Naive thymus-derived CD4-positive, alpha-beta T cell (primary cell): ENCODE data around the gene CNBP. TPM values are rescaled to one million over a fixed set of nuclear protein-coding genes. Genes with fewer than 3 reads are reported as not detected.
"Not testable (repeated sequence)": the region's sequence is repeated elsewhere in the genome, so short reads cannot be mapped to it uniquely, and the experiment has no call there.

Source experiments
- ATAC-seq: fragments of 150-1000 bp; cut with Tn5 transposase; 2 replicates; pipeline ENCODE4 v1.10.0; 2021; ENCODE audit warnings: mild to moderate bottlenecking, moderate library complexity
- CTCF ChIA-PET: fragments of 350-600 bp; sonication (Branson Sonifier 250); formaldehyde crosslinking; loops from one replicate; lab custom pipeline; 2021; ENCODE audit warnings: antibody characterized with exemption; lab: Charles Lee
- POLR2A ChIA-PET: fragments of 350-600 bp; sonication (Branson Sonifier 250); formaldehyde crosslinking; loops from one replicate; lab custom pipeline; 2021; ENCODE audit warnings: antibody characterized with exemption, inconsistent platforms; lab: Charles Lee
- DNase-seq, 9 donors: peaks; one replicate each; pipeline versions ENCODE4 v3.0.0 to v3.0.0-alpha.2; 2020 to 2022; ENCODE audit warnings: mixed read lengths in 1 of 9
- H3K27ac ChIP-seq: one replicate; pipeline ENCODE4 v1.7.0; 2013; ENCODE audit warnings: mild to moderate bottlenecking, low read depth, low read length, moderate library complexity
- H3K27me3 ChIP-seq, 2 donors: one replicate each; pipeline ENCODE4 v1.7.0; 2013; ENCODE audit warnings: low read length in 2 of 2, mild to moderate bottlenecking in 2 of 2, moderate library complexity in 2 of 2; ENCODE audit not compliant: control insufficient read depth in 2 of 2, insufficient read depth in 2 of 2
- H3K36me3 ChIP-seq, 3 experiments: 1 replicate in 2 of 3; 2 replicates in 1 of 3; pipeline ENCODE4 v1.7.0; 2013; ENCODE audit warnings: low read length in 3 of 3, mild to moderate bottlenecking in 3 of 3, moderate library complexity in 1 of 3; ENCODE audit not compliant: insufficient read depth in 3 of 3, control insufficient read depth in 2 of 3
- H3K4me1 ChIP-seq, 2 donors: one replicate each; pipeline ENCODE4 v1.7.0; 2013; ENCODE audit warnings: low read length in 2 of 2, mild to moderate bottlenecking in 2 of 2, moderate library complexity in 1 of 2; ENCODE audit not compliant: control insufficient read depth in 2 of 2, insufficient read depth in 2 of 2
- H3K4me3 ChIP-seq: 2 replicates; pipeline ENCODE4 v1.7.0; 2013; ENCODE audit warnings: mild to moderate bottlenecking, low read length
- H3K9me3 ChIP-seq, 3 experiments: 1 replicate in 2 of 3; 2 replicates in 1 of 3; pipeline ENCODE4 v1.7.0; 2013; ENCODE audit warnings: low read length in 3 of 3; ENCODE audit not compliant: control insufficient read depth in 2 of 3
- H3K27ac Mint-ChIP-seq, 9 donors: one replicate each; pipeline ENCODE4 v1.8.0; 2020 to 2022; ENCODE audit warnings: mixed read lengths in 9 of 9, mild to moderate bottlenecking in 8 of 9, moderate library complexity in 5 of 9, inconsistent platforms in 2 of 9
- H3K27me3 Mint-ChIP-seq, 5 donors: one replicate each; pipeline ENCODE4 v1.8.0; 2021 to 2022; ENCODE audit warnings: mixed read lengths in 5 of 5, mild to moderate bottlenecking in 1 of 5
- H3K36me3 Mint-ChIP-seq, 5 donors: one replicate each; pipeline ENCODE4 v1.8.0; 2020 to 2022; ENCODE audit warnings: mixed read lengths in 5 of 5, mild to moderate bottlenecking in 3 of 5, inconsistent platforms in 1 of 5
- H3K4me1 Mint-ChIP-seq, 7 donors: one replicate each; pipeline ENCODE4 v1.8.0; 2020 to 2022; ENCODE audit warnings: mixed read lengths in 7 of 7, mild to moderate bottlenecking in 3 of 7, inconsistent platforms in 1 of 7
- H3K4me3 Mint-ChIP-seq, 10 donors: one replicate each; pipeline ENCODE4 v1.8.0; 2020 to 2022; ENCODE audit warnings: mild to moderate bottlenecking in 10 of 10, mixed read lengths in 10 of 10, moderate library complexity in 6 of 10, inconsistent platforms in 2 of 10
- H3K9me3 Mint-ChIP-seq, 11 donors: one replicate each; pipeline ENCODE4 v1.8.0; 2020 to 2022; ENCODE audit warnings: mixed read lengths in 11 of 11, mild to moderate bottlenecking in 4 of 11, inconsistent platforms in 1 of 11, moderate library complexity in 1 of 11
- intact Hi-C, 2 donors: fragments of 100-400 bp; cut with micrococcal nuclease; formaldehyde crosslinking; loops; one replicate each; pipeline ENCODE4 v1.15.1; 2023
- polyA plus RNA-seq, 2 donors: library from polyadenylated mRNA; unstranded; fragments of 300-500 nt; fragmentation: Illumina TruSeq; gene quantifications; one replicate each; pipeline ENCODE4 v1.2.3, GENCODE V29; 2021
- total RNA-seq, 6 experiments: library from RNA in 5 of 6; stranded (reverse) in 5 of 6; gene quantifications; 1 replicate in 5 of 6; 2 replicates in 1 of 6; pipeline ENCODE4 v1.2.3 and lab custom pipeline; 2021 to 2026

The CNBP gene
- total and polyA plus RNA-seq, 7 experiments from 2014 or later: 259 to 1,159 (median 358) TPM

- Mint-ChIP-seq H3K27ac (peak overlapping the region in 3 of 9 donors; percentile 38 to 65 (median 60)), H3K36me3 (peaks cover 15 to 35% (median 26%) of the 10 kb centered on the region in 5 donors)
- peaks cover 9 to 11% of the 10 kb centered on the region in 2 donors for H3K4me1 ChIP-seq
Measured at GRCh38 chr3:129166579-129167332, 16.9 kb downstream of the CNBP start.

GRCh38 chr3:129165594-129165993, 18.1 kb downstream of the CNBP start:
- Mint-ChIP-seq H3K27ac (peak overlapping the region in 2 of 9 donors; percentile 48 to 59), H3K4me1 (peaks cover 6 to 40% (median 23%) of the 10 kb centered on the region in 7 donors), H3K36me3 (peaks cover 10 to 28% (median 20%) of the 10 kb centered on the region in 5 donors)
- H3K27me3 Mint-ChIP-seq, H3K4me3 ChIP-seq, intact Hi-C loops, CTCF ChIA-PET, DNase-seq, H3K27me3 ChIP-seq, H3K9me3 ChIP-seq, ATAC-seq, H3K4me3 Mint-ChIP-seq, H3K9me3 Mint-ChIP-seq, H3K27ac ChIP-seq: not testable (repeated sequence)
- Histone ChIP-seq H3K4me1 (peaks cover 11 to 12% of the 10 kb centered on the region in 2 donors), H3K36me3 (peaks cover 22 to 44% (median 23%) of the 10 kb centered on the region in 3 experiments)
- POLR2A ChIA-PET: interaction anchor here (1.5 to 5.7 kb wide), 2 partner anchors 10 to 17 kb away, joined by 3 to 33 read pairs; partner anchors contain the start of gene CNBP

More at GRCh38 chr3:129166579-129167332, 16.9 kb downstream of the CNBP start:
- no peak for ATAC-seq
- intact Hi-C loops: no loop called here
- Mint-ChIP-seq H3K27me3 (no peaks in the 10 kb centered on the region), H3K4me3 (no peak overlapping the region), H3K4me1 (peaks cover 12 to 39% (median 28%) of the 10 kb centered on the region in 7 donors), H3K9me3 (no peaks in the 10 kb centered on the region)
- H3K27me3 ChIP-seq: no peaks in the 10 kb centered on the region
- H3K9me3 ChIP-seq: no peaks in the 10 kb centered on the region
- no peak overlapping the region for H3K4me3 ChIP-seq
- DNase-seq: no peak
- ChIA-PET POLR2A (interaction anchor here (0.7 to 5.7 kb wide), 5 partner anchors 8 to 148 kb away, joined by 3 to 33 read pairs (median 3); partner anchors contain the start of gene CNBP), CTCF (interaction anchor here (0.6 to 0.7 kb wide), 2 partner anchors 45 to 113 kb away, joined by 3 read pairs; partner anchors contain the start of gene RAB43)
- H3K36me3 ChIP-seq: peaks cover 23 to 52% (median 32%) of the 10 kb centered on the region in 3 experiments
- no peak overlapping the region for H3K27ac ChIP-seq

DNA sequence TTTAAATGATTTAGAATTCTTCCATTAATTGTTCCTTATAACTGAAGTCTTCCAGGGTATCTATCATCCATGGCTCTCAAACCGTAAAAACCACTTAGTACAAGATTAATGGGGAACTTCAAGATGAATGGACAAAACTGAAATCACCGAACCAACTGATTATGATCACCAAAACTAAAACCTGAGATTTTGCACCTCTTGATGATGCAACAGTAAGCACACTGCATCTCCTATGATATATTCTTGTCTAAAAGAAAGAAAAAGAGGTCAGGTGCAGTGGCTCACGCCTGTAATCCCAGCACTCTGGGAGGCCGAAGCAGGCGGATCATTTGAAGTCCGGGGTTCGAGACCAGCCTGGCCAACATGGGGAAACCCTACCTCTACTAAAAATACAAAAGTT, 19.2 kb downstream of the CNBP start:
- no peak for ATAC-seq
- peaks cover 19% of the 10 kb centered on the region in 2 donors for H3K4me1 ChIP-seq
- POLR2A ChIA-PET: interaction anchor here (0.6 to 5.7 kb wide), 4 partner anchors 18 to 133 kb away, joined by 3 to 33 read pairs (median 3); partner anchors contain the start of gene CNBP
- H3K9me3 Mint-ChIP-seq: peaks cover 0 to 3% (median 0%) of the 10 kb centered on the region in 11 donors
- no peak for DNase-seq
- H3K4me1 Mint-ChIP-seq: peaks cover 13 to 41% (median 31%) of the 10 kb centered on the region in 7 donors
- peak overlapping the region in 2 of 10 donors; percentile 11 to 19 for H3K4me3 Mint-ChIP-seq
- no peak overlapping the region for H3K27ac ChIP-seq
- H3K27me3 Mint-ChIP-seq: peaks cover 0 to 4% (median 0%) of the 10 kb centered on the region in 5 donors
- no peaks in the 10 kb centered on the region for H3K27me3 ChIP-seq
- H3K36me3 ChIP-seq: peaks cover 11 to 33% (median 14%) of the 10 kb centered on the region in 3 experiments
- CTCF ChIA-PET: no interaction called here
- no peaks in the 10 kb centered on the region for H3K9me3 ChIP-seq
- peak overlapping the region in 4 of 9 donors; percentile 45 to 79 (median 70) for H3K27ac Mint-ChIP-seq
- intact Hi-C loops: no loop called here
- H3K36me3 Mint-ChIP-seq: peaks cover 3 to 17% (median 16%) of the 10 kb centered on the region in 5 donors
- H3K4me3 ChIP-seq: no peak overlapping the region

DNA sequence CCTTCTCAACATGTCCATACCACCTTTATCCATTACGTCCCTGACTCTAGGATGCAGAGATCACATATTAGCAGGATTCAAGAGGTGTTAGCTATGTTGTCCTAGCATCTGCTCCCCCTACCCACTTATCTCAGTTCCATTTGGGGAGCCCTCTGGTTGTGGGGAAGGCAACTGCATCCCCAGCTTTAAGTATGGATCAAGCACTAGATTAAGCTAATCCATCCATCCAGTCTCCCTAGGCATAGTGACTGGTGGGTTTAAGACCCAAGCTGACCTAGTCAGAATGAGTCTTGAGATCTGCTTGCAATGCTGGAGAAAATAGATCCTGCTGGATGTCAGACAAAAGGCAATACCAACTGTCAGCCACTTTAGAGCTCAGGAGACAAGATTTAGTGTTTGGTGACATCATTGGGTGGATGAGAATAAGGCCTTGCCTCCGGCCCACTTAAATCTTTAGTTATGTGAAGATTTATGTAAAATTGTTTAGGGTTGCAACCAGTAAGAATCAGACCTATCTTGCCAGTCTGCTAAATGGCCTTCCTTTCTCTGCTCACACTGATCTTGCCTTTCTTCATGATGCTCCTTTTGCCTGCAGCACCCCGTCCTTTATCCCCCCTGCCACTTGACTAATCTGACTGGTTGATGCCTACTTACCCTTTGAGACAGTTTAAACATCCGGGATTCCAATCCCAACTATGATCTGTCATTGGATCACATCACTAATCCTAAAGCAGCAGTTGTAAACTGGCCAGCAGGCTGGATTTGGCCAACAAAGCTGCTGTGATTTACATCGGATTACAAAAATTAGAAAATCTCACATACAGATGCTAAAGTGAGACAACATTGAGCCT, 20.7 kb downstream of the CNBP start:
- Histone ChIP-seq H3K27ac (peak overlapping the region; percentile 98), H3K27me3 (no peaks in the 10 kb centered on the region), H3K4me1 (peaks cover 22 to 24% of the 10 kb centered on the region in 2 donors), H3K36me3 (peaks cover 7 to 31% (median 9%) of the 10 kb centered on the region in 3 experiments), H3K9me3 (no peaks in the 10 kb centered on the region), H3K4me3 (no peak overlapping the region)
- ChIA-PET POLR2A (interaction anchor here (1.1 to 2.9 kb wide), 14 partner anchors 8 to 277 kb away, joined by 3 to 14 read pairs (median 7); partner anchors contain the start of genes COPG1, IFT122 and MBD4), CTCF (interaction anchor here (0.6 to 2.4 kb wide), 11 partner anchors 7 to 192 kb away, joined by 3 to 16 read pairs (median 7); partner anchors contain the start of gene CNBP)
- H3K27me3 Mint-ChIP-seq: peaks cover 0 to 4% (median 0%) of the 10 kb centered on the region in 5 donors
- H3K9me3 Mint-ChIP-seq: peaks cover 0 to 3% (median 0%) of the 10 kb centered on the region in 11 donors
- no peak for ATAC-seq
- H3K4me1 Mint-ChIP-seq: peaks cover 18 to 53% (median 40%) of the 10 kb centered on the region in 7 donors
- no peak for DNase-seq
- intact Hi-C loops: no loop called here
- H3K4me3 Mint-ChIP-seq: peak overlapping the region; percentile 17 to 100 (median 98)
- H3K27ac Mint-ChIP-seq: peak overlapping the region; percentile 80 to 100 (median 99)
- H3K36me3 Mint-ChIP-seq: peaks cover 0 to 16% (median 14%) of the 10 kb centered on the region in 5 donors

- no peaks in the 10 kb centered on the region for H3K27me3 ChIP-seq
- peak overlapping the region; percentile 97 to 100 (median 99) for H3K27ac Mint-ChIP-seq
- H3K4me3 Mint-ChIP-seq: peak overlapping the region; percentile 84 to 100 (median 98)
- peak overlapping the region; percentile 79 for H3K4me3 ChIP-seq
- peak overlapping the region; percentile 98 for H3K27ac ChIP-seq
- CTCF ChIA-PET: interaction anchor here (0.6 to 2.4 kb wide), 10 partner anchors 8 to 191 kb away, joined by 3 to 16 read pairs (median 6); partner anchors contain the start of gene CNBP
- DNase-seq: peak in 3 of 9 donors; percentile 12 to 41 (median 40)
- H3K27me3 Mint-ChIP-seq: peaks cover 0 to 4% (median 0%) of the 10 kb centered on the region in 5 donors
- peaks cover 0 to 13% (median 7%) of the 10 kb centered on the region in 5 donors for H3K36me3 Mint-ChIP-seq
- peaks cover 18 to 53% (median 40%) of the 10 kb centered on the region in 7 donors for H3K4me1 Mint-ChIP-seq
- H3K9me3 Mint-ChIP-seq: peaks cover 0 to 3% (median 0%) of the 10 kb centered on the region in 11 donors
- no peak for ATAC-seq
- H3K4me1 ChIP-seq: peaks cover 22 to 24% of the 10 kb centered on the region in 2 donors
- peaks cover 4 to 30% (median 4%) of the 10 kb centered on the region in 3 experiments for H3K36me3 ChIP-seq
- no peaks in the 10 kb centered on the region for H3K9me3 ChIP-seq
- intact Hi-C loops: loop anchor here (1.0 kb wide), 12 partner anchors 21 to 545 kb away; partner anchors contain the start of genes CNBP (in 2 of the 2), COPG1 (in 2 of the 2), HMCES (in 2 of the 2) and RAB7A (in 1 of the 2)
- POLR2A ChIA-PET: interaction anchor here (0.9 to 2.9 kb wide), 17 partner anchors 9 to 278 kb away, joined by 3 to 14 read pairs (median 6); partner anchors contain the start of genes COPG1, IFT122 and MBD4
Measured at GRCh38 chr3:129161860-129162271, 21.8 kb downstream of the CNBP start.
